HG02798 (cell line): ENCODE measurements around the gene ATRN.
"Not testable (repeated sequence)": the region's sequence is repeated elsewhere in the genome, so short reads cannot be mapped to it uniquely, and the experiment has no call there.

Source experiments
- ATAC-seq: cut with Tn5 transposase; IDR thresholded peaks from one replicate; pipeline ENCODE4 v1.9.1; 2021; ENCODE audit warnings: mild to moderate bottlenecking; ENCODE audit not compliant: unreplicated experiment, poor library complexity

ATRN gene

GRCh38 chr20:3464166-3464565, 6.7 kb upstream of the ATRN start:
- no peak for ATAC-seq

- no peak for ATAC-seq
These were observed 5.5 kb upstream of the ATRN start for GRCh38 chr20:3465301-3465700.

- no peak for ATAC-seq
These were observed 601 bp upstream of the ATRN start for GRCh38 chr20:3470208-3470626.

- ATAC-seq, result no peak
These were observed 691 bp downstream of the ATRN start for GRCh38 chr20:3471397-3472021.

- no peak for ATAC-seq
These were observed 1.3 kb downstream of the ATRN start for GRCh38 chr20:3472105-3472504.

- no peak for ATAC-seq
These were observed 2.5 kb downstream of the ATRN start for GRCh38 chr20:3473324-3473723.

- no peak for ATAC-seq
These were observed 3.1 kb downstream of the ATRN start for GRCh38 chr20:3473944-3474343.

- not testable (repeated sequence) for ATAC-seq
These were observed 6.4 kb downstream of the ATRN start for GRCh38 chr20:3477003-3477860.

- ATAC-seq, result no peak
These were observed 7.2 kb downstream of the ATRN start for GRCh38 chr20:3477861-3478544.

- no peak for ATAC-seq
These were observed 8.2 kb downstream of the ATRN start for GRCh38 chr20:3479025-3479424.

- ATAC-seq, result no peak
These were observed 9.2 kb downstream of the ATRN start for GRCh38 chr20:3479759-3480615.

GRCh38 chr20:3483309-3483708, 12.5 kb downstream of the ATRN start:
- no peak for ATAC-seq

- no peak for ATAC-seq
These were observed 13.0 kb downstream of the ATRN start for GRCh38 chr20:3483784-3484183.

GRCh38 chr20:3485913-3486312, 15.1 kb downstream of the ATRN start:
- no peak for ATAC-seq

GRCh38 chr20:3486850-3487249, 16.0 kb downstream of the ATRN start:
- no peak for ATAC-seq

- ATAC-seq, result no peak
These were observed 21.9 kb downstream of the ATRN start for GRCh38 chr20:3492669-3493068.

- no peak for ATAC-seq
These were observed 23.4 kb downstream of the ATRN start for GRCh38 chr20:3494218-3494617.

GRCh38 chr20:3502878-3503277, 32.1 kb downstream of the ATRN start:
- no peak for ATAC-seq

- ATAC-seq, result no peak
These were observed 34.3 kb downstream of the ATRN start for GRCh38 chr20:3505148-3505547.

GRCh38 chr20:3509064-3509463, 38.2 kb downstream of the ATRN start:
- ATAC-seq, result no peak
